GM21528 (cell line): Measurements from ENCODE around the gene RARRES2.
"Not testable (repeated sequence)": the region's sequence is repeated elsewhere in the genome, so short reads cannot be mapped to it uniquely, and the experiment has no call there.

Experiments
- ATAC-seq: cut with Tn5 transposase; IDR thresholded peaks from one replicate; pipeline ENCODE4 v1.9.1; 2021; ENCODE audit warnings: mild to moderate bottlenecking, moderate library complexity; ENCODE audit not compliant: unreplicated experiment, low FRiP score

The RARRES2 gene

GRCh38 chr7:150323682-150324372 lies 17.6 kb downstream of the RARRES2 start:
- ATAC-seq: peak; percentile 42

DNA sequence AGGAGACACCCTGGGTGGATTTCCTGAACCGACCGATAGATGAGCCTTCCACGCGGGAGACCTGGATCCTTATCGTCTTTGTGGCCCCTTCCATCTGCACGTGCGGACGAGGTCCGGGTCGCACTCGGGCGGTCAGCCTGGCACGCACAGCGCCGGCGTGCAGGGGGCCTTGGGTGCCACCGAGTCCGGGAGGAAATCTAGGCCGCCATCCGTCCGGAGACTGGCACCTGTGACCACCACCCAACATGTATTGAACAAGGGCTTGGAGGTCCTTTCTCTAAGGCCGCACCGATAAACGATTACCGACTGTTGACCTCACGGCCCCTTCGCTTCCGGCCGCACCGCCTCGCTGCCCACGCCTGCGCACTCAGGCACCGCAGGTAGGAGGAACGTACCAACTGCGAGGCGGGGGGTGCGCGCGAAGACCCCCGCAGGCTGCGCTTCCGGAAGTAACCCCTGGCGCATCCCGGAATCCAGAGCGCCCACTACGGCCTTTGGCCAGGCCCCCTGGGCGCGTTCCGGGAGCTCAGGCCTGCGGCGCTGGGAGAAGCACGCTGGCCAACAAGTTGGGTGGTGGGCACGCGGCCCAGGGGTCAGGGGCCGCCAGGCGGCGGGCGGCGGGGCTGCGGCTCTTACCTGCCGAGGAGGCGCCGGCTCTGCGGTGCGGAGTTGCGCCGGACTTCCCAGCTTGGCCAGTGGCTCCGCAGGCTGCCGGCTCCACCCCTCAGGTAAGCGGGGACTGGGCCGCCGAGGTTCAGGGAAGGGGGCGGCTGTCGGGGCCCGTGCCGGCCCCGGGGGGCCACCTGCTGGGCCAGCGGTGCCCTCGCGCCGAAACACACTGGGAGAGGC lies 18.4 kb downstream of the RARRES2 start, which contains the start of the genes ACTR3C and LRRC61:
Gene ACTR3C, minus strand, starts transcription at position 713 of the 849 bp plus-strand sequence. CDS start 28,249 bp downstream, outside the sequence.
Gene LRRC61, plus strand, starts transcription at position 523 of the 849 bp plus-strand sequence. CDS start 13,507 bp downstream, outside the sequence.
- ATAC-seq: peak; percentile 60

DNA sequence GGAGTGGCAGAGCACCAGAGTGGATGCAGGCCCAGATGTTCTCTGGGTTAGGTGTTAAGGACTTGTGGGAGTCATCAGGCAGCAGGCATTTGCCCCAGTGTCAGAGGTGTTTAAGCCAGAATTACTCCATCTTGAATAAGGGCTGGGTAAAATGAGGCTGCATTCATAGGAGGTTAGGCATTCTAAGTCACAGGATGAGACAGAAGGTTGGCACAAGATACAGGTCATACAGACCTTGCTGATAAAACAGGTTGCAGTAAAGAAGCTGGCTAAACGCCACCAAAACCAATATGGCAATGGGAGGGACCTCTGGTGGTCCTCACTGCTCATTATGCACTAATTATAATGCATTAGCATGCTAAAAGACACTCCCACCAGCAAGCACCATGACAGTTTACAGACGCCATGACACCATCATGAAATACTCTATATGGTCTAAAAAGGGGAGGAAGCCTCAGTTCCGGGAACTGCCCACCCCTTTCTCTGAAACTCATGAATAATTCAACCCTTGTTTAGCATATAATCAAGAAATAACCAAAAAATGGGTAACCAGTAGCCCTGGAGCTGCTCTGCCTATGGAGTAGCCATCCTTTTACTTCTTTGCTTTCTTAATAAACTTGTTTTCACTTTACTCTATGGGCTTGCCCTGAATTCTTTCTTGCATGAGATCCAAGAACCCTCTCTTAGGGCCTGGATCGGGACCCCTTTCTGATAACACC lies 19.2 kb downstream of the RARRES2 start:
- peak; percentile 20 for ATAC-seq

DNA sequence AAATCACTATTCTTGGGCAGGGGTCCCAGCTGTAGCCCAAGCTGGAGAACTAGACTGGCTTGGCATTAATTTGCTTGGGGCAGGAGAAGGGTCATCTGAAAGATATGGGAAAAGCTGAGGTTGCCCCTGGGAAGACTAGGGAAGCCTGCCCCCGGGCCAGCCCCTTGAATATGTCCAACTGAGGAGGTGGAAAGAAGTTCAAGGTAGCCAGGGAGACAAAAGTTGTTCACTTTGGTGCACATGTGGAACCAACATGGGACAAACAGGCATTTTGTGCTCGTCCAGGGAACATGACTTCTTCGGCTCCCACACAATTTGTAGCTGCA lies 19.7 kb downstream of the RARRES2 start:
- ATAC-seq: no peak

GRCh38 chr7:150317748-150318444 lies 23.5 kb downstream of the RARRES2 start:
- ATAC-seq: no peak

DNA sequence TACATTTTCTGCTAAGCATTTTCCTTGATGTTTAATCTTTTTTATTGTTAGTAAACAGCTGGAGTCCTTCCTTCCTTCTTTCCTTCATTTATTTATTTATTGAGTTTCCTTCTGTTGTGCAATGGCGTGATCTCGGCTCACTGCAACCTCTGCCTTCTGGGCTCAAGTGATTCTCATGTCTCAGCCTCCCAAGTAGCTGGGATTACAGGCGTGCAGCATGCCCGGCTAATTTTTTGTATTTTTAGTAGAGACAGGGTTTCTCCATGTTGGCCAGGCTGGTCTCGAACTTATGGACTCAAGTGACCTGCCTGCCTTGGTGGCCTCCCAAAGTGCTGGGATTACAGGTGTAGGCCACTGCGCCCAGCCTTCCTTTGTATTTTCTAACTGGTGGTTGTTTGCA lies 24.4 kb downstream of the RARRES2 start:
- ATAC-seq: not testable (repeated sequence)

DNA sequence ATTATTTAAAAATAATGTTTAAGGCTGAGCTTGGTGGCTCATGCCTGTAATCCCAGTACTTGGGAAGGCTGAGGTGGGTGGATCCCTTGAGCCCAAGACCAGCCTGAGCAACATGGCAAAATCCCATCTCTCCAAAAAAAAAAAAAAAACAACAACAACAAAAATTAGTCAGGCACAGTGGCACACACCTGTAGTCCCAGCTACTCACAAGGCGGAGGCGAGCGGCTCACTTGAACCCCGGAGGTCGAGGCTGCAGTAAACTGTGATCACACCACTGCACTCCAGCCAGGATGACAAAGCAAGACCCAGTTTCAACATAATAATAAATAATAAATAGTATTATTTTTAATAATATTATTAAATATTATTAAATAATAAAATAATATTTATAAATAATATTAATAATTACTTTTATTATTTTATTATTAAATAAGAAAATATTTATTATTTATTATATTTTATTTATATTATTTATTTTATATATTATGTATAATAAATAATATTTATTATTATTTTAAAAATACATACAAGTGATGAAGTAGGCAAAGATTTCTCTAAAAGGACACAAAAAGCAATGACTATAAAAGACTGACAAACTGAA lies 26.7 kb downstream of the RARRES2 start:
- ATAC-seq: no peak

DNA sequence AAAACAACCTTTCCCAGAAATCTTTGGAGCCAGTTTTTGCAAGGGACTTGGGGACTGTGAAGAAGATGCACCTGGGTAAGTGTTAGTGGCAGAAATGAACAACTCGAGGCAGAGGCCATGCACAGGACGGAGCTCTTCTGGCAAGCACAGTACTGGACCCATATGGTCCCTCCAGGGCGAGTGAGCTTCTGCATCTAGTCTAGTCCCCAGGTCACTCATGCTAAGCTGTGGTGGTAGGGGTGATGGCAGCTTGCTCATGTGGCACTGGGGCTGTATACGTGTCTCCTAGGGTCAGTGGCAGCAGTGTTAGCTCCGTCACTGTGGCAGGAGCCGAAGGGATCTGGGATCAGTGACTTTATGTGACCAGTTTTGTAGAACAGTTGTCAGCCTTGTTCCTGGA lies 27.6 kb downstream of the RARRES2 start:
- no peak for ATAC-seq

DNA sequence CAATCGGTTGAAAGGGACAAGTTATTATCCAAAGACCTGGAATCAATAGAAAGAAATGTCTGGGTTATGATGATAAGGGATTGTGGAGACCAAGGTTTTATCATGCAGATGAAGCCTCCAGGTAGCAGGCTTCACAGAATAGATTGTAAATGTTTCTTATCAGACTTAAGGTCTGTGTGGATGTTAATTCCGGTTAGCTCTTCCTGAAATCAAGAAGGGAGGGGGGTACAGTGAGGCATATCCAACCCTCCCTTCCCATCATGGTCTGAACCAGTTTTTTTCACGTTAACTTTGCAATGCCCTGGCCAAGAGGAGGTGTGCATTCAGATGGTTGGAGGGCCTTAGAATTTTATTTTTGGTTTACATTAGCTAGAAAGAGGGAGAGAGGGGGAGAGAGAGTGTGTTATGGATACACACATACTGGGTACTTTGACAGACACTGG lies 28.0 kb downstream of the RARRES2 start:
- no peak for ATAC-seq

DNA sequence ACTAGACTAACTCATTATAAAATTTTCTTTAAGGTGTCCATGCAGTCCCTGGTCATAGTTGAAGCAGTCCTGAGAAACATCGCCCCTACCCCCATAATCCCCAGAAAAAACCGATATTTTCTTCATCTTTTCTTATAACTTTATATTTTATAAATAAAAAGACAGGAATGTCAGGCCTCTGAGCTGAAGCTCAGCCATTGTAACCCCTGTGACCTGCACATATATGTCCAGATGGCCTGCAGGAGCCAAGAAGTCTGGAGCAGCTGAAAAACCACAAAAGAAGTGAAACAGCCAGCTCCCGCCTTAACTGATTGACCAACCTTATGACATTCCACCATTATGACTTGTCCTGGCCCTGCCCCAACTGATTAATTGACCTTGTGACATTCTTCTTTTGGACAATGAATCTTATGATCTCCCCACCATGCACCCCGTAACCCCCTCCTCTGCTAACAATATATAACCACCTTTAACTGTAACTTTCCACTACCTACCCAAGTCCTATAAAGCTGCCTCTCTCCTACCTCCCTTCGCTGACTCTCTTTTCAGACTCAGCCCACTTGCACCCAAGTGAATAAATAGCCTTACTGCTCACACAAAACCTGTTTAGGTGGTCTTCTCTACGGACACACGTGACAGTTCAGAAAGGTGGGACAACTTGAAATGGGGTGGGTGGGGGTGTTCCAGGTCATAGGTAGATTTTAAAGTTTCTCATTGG lies 28.6 kb downstream of the RARRES2 start:
- not testable (repeated sequence) for ATAC-seq

DNA sequence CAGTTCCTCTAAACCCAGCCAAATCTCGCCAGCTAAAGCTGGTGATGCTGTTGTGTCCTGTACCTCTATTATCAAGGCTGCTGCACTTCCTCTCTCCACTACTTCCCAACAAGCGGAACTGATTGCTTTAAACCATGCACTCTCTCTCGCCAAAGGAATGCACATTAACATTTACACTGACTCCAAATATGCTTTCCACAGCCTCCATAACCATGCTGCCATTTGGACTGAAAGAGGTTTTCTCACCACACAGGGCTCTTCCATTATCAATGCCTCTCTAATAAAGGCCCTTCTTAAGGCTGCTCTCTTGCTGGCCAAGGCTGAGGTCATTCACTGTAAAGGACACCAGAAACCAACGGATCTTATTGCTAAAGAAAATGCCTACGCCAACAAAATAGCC lies 29.7 kb downstream of the RARRES2 start:
- ATAC-seq: no peak

DNA sequence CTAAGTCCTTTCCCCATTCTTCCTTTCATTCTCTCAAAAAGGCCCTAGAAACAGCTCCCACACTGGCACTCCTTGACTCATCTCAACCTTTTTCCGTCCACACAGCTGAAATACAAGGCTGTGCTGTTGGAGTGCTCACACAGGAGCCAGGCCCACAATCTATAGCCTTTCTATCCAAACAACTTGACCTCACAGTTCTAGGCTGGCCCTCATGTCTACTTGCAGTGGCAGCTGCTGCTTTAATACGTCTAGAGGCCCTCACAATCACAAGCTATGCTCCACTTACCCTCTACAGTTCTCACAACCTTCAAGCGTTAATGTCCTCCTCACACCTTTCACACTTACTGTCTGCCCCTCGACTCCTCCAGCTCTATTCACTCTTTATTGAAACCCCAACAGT lies 30.3 kb downstream of the RARRES2 start:
- no peak for ATAC-seq

- no peak for ATAC-seq
Measured at GRCh38 chr7:150308575-150308974, 32.9 kb downstream of the RARRES2 start.

- ATAC-seq: no peak
Measured at GRCh38 chr7:150307904-150308303, 33.5 kb downstream of the RARRES2 start.

- no peak for ATAC-seq
Measured at GRCh38 chr7:150307129-150307528, 34.3 kb downstream of the RARRES2 start.

DNA sequence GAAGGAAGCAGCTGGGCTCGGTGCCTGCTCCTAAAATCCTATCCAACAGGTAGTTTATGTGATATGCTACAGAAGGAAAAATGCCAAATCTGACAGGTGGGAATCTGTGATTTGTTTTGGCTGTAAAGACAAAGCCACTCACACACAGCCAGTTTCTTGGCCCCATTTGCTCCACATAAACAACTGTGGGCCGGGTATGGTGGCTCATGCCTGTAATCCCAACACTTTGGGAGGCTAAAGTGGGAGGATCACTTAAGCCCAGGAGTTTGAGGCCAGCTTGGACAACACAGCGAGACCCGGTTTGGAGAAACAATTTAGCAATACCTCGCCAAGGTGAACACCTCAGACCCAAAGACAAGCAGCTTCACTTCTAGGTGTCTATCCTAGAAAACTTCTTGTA lies 35.1 kb downstream of the RARRES2 start:
- ATAC-seq: not testable (repeated sequence)

- not testable (repeated sequence) for ATAC-seq
Measured at GRCh38 chr7:150305903-150306284, 35.5 kb downstream of the RARRES2 start.

- not testable (repeated sequence) for ATAC-seq
Measured at GRCh38 chr7:150305259-150305902, 36.0 kb downstream of the RARRES2 start.
